Middle frontal gyrus (tissue), 1 donor: ENCODE results near the gene GRID2.
A peak's percentile ranks its signal among the peaks of the same experiment; 100 is the strongest.

Experiments
- DNase-seq: peaks from one replicate; pipeline ENCODE4 v3.0.0-alpha.2; 2015; ENCODE audit warnings: low spot score; ENCODE audit errors: extremely low spot score

The GRID2 gene

DNA sequence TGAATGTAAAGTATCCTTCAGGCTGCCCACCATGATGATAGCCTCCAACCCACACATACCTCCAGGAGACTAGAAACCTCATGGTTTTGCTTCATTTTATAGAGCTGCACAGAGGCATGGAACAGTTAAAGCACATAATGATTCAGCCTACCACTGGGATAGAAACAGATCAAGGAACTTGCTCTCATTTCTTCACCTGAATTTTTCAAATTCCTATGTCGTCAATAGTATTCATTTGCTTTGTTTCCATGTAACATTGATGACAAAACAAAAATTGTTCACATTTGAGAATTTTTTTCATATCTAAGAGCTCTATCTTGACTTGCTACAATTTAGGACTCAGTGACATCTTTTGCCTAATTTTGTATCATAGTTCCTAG, 1473.3 kb downstream of the GRID2 start:
- no peak for DNase-seq

DNA sequence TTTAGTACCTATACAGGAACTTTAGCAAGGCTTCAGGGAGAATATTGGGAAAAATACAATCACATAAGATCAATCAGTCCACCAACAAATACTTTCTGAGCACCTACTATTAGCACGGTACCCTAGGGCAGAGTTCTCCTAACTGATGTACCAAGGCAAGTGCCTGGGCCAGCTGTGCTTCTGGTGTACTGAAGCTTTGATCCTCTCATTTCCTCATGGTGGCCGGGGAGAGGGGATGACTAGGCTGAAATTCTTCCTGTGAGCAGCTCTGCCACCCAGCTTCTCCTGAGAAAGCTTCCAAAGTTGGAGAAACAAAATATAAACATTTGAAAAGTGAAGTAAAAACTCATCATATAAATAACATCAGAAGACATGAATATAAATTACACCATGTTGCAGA, 1475.5 kb downstream of the GRID2 start:
- DNase-seq, result no peak

DNA sequence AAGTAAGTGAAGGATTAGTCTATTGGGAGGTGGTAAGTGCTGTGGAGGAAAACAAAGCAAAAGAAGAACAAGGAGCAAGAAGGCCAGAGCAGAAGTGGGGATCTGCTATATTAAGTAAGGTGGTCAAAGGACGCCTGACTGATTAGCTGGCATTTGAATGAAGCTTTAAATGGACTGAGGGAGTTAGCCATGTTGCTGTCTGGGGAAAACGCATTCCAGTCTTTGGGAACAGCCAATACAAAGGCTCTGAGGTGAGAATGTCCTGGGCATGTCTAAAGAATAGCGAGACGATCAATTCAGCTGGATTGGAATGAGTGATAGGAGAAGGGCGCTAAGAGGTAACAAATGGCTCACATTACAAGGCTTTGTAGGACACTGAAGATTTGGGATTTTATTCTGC, 1476.3 kb downstream of the GRID2 start:
- no peak for DNase-seq

DNA sequence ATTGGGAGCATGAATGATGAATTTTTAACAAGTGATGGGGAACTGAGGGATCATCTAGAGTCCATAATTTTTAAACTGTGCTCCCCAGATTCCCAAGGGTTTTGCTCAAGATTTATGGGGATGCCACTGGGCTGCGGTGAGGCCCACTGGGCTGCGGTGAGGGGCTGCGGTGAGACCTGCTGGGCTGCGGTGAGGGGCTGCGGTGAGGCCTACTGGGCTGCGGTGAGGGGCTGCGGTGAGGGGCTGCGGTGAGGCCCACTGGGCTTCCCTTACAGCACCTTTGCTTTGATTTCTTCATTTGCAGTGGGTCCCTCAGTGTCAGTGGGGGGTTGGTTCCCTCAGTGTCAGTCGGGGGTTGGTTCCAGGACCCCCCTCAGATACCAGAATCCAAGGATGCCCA, 1477.4 kb downstream of the GRID2 start:
- DNase-seq, result no peak

DNA sequence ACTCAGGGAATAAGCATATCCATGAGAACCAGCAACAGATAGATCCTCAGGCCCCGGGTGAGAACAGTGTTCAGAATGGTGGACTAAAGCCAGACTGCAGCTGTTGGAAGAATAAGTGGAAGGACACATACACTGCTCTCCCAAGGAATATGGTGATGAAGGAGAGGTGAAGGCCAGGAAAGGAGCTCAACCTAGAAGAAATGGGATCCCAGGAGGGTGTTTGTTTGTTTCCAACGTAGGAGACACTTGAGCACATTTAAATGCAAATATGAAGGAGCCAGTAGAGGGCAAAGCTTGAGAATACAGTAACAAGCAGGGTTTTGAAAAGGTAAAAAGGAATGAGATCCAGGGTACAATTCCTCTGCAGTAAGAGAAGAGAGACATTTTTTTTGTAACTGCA, 1482.4 kb downstream of the GRID2 start:
- DNase-seq, result no peak

DNA sequence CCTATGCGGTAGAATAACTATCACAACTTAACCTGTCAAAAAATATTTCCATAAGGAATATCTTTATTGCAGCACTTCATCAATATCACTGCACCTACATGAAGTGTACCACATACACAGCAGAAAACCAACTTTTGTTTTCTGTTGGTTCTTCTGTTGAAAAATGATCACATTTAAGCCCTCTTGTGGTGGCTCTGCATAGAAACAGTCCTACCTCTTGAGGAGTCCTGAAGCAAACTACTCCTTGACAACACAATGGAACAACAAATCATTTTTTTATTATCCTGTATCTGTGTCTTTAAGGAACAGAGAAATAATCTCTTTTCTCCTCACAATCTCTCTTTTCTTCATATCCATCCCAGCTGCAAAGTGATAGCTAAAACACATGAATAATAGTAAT, 1484.9 kb downstream of the GRID2 start:
- DNase-seq, result no peak

DNA sequence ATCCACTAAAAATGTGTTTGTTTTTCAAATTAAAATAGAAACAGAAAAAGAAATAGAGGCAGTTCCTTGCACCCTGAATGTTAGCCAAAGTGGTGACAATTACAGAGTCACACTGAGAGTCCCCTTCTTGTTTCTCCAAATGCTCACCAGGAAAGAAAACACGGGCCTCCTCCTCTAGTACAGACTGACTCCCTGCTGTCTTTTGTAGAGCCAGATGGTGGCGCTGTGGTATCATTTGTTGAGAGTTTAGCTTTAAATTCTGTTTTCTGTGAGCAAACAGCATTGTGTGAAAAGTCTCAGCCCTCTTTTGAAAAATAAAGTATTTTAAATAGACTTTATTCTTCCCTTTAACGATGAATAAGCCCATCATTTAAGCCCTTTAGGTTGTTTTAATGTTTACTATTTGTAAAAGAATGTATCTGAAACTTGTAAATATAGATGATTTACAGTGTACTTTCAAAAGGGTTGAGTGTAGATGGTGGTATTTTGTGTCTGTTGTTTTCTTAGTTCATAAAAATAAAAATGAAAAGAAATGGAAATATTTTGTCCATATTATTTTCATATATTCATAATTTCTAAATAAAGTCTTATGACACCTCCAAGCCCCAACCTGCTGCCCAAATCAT, 1487.9 kb downstream of the GRID2 start:
- peak; percentile 29 for DNase-seq

DNA sequence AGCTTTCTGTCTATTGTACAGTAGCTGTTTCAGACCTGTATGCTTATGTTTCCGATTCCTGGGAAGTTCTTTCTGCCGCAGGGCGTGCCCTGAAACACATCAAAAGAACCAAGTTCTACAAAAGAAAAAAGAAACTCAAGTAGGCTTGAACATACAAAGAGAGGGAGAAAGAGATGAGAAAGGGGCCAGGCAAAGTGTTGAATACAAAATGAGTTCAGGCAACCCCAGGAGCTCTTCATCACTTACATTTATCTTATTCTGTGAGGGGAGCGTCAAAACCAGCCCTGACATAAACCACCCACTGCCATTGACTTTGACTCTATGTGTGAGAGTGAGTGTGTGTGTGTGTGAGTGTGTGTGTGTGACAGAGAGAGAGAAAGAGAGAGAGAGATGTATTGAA, 1498.3 kb downstream of the GRID2 start:
- no peak for DNase-seq

DNA sequence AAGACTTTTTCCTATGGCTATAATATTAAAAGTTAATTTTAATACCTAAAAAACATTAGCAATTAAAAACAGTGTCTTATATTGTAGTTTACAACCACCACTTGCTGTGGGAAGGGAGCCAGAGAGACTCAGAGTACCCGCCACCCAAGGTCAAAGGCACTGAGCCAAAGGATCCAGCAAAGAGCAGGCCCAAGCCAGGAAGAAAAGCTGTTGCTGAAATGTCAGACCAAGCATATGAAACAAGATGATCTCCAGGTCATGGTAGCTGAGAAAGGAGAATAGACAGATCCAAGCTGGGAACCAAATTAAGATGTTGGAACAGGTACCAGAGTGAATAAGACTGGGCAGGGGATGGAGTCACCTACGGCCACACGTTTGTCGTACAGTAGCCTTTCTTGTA, 1506.0 kb downstream of the GRID2 start:
- no peak for DNase-seq

DNA sequence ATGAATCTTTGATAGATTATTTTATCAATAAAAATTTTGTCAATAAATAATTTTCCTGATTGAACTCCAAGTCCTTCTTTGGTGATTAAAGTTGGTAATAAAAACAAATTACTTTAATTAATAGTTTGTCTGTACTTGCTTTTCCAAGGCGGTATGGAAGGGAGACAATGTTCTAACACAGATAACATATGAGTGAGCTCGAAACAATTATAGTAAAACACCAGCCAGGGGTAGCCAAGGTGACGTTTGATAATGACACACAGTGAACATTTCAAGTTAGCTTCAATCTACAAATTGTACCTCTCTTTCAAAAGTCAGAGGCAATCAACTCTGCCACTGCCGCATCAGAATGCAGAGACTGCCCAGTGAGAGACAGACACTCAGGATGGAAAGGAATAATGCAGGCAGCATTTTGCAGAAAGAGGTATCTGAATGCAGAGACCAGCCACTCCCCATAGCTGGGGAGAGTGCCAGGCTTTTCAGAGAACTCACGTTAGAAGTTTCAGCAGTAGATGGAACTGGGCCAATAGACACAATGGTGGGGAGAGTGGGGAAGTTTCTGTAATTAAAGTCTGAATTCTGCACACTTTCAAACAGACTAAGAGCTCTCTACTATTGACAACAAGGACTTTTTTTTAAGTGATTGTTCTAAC, 1506.7 kb downstream of the GRID2 start:
- DNase-seq, result no peak

DNA sequence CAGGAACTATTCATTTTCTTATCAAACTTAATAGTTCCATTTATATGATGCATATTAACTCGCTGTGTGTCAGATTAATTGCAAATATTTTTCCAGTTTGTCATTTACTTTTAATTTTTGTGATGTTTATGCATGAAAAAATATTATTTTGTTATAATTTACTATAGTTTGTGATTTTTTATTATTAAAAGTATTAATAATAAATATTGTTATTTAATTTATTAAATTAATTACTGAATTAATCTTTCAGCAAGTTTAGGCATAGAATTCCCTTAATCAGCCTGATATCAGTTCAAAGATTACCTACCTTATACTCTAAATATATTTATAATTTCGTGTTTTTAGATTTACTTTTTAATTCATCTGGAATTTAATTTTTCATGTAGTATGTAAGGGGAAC, 1509.3 kb downstream of the GRID2 start:
- DNase-seq, result no peak

DNA sequence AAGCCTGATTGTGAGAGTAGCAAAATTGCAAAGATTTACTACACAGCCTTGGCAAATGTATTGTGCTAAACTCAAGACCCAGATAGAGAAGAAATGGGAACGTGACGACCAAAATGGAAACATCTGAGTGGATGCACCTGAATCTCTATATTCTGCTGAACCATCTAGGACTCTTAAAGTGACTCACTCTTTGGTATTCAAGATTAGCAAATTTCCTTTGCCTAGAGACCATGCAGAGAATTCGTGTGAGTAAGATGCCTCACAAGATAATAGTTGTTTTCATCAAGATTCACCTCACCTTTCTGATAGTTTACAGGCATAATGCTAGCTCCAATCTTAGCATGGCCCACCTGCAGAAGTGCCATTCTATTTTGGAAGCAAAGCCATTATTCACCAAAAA, 1510.4 kb downstream of the GRID2 start:
- no peak for DNase-seq

DNA sequence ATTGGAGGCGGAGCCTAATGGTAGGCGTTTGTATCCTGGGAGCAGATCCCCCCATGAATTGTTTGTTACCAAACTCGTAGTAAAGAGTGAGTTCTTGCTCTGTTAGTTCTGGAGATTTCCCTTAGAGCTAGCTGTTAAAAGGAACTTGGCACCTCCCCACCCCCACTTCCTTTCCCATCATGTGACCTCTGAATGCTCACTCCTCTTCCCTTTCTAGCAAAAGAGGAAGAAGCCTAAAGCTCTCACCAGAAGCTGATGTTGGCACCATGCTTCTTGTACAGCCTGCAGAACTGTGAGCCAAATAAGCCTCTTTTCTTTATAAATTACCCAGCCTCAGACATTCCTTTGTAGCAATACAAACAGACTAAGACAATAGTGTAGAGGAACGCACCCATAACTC, 1511.0 kb downstream of the GRID2 start:
- no peak for DNase-seq
